Measurements from ENCODE around the gene RNF38.
"Not testable (repeated sequence)": the region's sequence is repeated elsewhere in the genome, so short reads cannot be mapped to it uniquely, and the experiment has no call there.

The RNF38 gene

DNA sequence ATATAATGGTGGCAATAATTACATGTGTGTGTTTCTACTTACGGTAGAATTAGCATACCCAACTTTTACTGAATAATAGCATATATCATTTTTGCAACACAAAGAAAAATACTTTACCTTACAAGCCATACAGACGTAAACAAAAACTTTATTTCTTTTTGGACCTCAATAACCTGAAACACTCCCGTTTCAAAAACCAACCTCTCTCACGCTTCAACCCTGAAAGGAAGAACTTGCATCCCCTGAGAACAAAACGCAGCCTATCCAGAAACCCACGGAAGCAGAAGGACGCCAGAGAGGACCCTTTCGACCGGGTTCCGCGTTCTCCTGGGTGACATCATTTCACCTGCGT, at the start of gene RNF38:
Gene RNF38 (minus strand): TSS at position 290 of the 352 bp plus-strand sequence. CDS start 161 bp downstream, at position 129.
- DNase-seq (ENCODE audit: low read depth): no peak

DNA sequence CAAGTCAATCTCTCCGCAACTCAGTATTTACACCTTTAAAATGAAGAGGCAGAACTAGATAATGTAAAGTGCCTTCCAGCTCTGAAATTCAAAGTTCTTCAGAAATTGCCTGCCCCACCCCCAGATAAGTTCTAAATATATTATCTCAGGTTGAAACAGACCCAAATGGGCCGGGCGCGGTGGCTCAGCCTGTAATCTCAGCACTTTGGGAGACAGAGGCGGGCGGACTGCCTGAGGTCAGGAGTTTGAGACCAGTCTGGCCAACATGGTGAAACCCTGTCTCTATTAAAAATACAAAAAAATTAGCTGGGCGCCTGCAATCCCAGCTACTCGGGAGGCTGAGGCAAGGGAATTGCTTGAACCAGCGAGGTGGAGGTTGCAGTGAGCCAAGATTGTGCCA, 48.5 kb upstream of the RNF38 start:
- DNase-seq (ENCODE audit: low read depth): not testable (repeated sequence)

DNA sequence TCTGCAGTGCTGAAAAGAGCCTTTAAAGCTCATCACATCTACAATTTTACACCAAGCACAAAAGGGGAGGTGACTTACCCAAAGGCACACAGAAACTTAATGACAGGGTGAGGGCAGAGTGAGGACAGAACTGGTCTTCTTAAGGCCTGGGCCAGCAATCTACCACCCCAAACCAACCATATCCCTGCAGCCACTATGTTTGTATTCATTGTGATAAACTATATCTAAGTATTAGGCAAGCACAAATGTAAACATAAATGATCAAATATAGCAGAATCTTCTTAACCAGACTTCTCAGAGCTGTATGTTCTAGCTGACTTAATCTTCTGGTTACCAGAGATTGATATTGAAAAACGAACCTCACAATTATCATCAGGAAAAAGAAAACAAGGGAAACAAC, 47.9 kb upstream of the RNF38 start:
- DNase-seq (ENCODE audit: low read depth): no peak

DNA sequence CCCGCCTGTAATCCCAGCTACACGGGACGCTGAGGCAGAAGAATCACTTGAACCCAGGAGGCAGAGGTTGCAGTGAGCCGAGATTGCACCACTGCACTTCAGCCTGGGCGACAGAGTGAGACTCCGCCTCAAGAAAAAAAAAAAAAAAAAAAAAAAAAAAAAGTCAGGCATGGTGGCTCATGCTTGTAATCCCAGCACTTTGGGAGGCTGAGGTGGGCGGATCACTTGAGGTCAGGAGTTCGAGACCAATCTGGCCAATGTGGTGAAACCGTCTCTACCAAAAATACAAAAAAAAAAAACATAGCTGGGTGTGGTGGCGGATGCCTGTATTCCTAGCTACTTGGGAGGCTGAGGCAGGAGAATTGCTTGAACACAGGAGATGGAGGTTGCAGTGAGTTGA, 46.6 kb upstream of the RNF38 start:
- DNase-seq (ENCODE audit: low read depth): not testable (repeated sequence)

DNA sequence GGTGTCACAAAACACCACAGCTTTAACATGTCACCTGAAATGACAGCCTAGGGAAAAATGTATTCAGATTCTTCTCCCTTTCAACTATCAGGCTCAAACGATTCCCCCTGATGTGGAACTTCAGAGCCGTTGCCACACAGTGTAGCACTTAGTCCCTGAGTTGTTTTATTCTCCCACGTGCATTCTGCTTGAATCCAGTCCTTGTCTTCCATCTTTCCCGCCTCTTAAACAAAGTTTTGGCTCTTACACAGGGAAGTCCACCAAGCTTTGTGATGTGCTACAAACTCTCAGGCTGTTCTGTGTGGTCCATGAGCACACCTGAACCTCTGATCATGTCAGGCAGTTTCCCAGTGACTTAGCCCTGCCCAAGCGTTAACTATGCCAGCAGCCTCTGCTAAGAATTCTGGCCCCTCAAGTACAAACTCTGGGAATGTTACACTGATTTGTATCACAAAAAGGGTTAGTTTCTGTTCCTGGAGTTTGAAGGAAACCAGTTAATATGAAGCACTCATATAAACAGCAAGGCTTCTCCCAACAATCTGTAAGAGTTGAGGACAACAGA, 45.8 kb upstream of the RNF38 start:
- DNase-seq (ENCODE audit: low read depth): no peak

DNA sequence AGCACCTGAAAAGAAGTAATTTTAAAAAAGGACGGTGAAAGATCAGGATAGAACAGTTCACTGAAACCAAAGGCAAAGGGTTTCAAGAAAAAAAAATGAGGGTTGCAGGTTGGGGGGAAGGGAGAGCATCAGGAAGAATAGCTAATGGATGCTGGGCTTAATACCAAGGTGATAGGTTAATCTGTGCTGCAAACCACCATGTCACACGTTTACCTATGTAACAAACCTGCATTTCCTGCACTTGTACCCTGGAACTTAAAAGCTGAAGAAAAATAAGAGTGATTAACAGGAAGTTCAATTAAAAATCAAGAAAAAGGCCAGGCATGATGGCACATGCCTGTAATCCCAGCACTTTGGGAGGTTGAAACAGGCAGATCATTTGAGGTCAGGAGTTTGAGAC, 44.1 kb upstream of the RNF38 start:
- no peak for DNase-seq (ENCODE audit: low read depth)

DNA sequence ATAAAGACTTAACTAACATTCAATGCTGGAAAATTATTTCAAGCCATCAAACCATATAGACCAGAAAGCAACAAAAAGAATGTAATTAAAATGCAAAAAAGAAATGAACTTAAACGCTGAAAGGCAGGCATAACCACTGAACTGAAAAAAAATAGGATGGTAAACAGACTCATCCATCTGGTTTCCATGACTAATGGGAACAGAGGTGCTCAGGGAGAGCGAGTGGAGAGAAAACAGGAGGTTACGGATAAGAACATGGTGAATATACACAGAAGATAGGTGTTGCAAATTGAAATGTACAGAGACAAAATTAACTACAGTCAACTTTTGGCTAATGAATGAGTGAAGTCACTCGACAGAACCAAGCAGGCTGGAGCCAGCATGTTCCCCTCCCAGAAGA, 43.5 kb upstream of the RNF38 start:
- peak; percentile 26 for DNase-seq (ENCODE audit: low read depth)

DNA sequence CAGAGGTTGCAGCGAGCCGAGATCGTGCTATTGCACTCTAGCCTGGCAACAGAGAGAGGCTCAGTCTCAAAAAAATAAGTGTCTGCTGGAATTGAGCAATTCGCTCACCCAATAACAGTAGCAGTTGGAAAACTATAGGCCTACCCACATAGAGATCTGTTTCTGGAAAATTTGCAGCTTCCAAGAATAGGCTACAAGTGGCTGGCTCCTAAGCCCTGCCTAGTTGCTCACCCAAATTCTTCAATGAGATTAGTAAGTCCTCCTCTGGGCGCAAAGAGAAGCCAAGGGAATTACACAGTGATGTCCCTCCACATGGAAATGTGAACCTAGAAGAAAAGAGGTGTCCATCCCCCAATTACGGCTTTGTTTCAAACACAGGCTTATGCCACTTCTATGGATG, 42.6 kb upstream of the RNF38 start:
- no peak for DNase-seq (ENCODE audit: low read depth)

DNA sequence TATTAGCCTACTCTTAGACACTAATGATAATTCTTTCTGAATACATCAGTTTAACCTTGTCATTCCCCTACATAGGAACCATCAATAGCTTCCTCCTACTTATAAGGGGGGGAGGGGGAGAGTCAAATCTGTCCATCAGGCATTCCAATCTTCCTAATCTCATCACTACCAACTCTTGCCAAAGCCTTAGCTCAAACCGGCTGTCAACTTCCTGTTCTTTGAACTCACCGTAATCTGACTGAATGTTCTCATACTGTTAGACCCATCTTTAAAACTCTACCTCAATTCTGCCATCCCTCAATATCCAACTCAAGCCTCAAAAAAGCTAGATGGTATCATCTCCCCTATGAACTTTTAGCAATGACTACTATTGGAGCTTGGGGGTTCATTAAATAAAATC, 41.9 kb upstream of the RNF38 start:
- DNase-seq (ENCODE audit: low read depth): no peak

DNA sequence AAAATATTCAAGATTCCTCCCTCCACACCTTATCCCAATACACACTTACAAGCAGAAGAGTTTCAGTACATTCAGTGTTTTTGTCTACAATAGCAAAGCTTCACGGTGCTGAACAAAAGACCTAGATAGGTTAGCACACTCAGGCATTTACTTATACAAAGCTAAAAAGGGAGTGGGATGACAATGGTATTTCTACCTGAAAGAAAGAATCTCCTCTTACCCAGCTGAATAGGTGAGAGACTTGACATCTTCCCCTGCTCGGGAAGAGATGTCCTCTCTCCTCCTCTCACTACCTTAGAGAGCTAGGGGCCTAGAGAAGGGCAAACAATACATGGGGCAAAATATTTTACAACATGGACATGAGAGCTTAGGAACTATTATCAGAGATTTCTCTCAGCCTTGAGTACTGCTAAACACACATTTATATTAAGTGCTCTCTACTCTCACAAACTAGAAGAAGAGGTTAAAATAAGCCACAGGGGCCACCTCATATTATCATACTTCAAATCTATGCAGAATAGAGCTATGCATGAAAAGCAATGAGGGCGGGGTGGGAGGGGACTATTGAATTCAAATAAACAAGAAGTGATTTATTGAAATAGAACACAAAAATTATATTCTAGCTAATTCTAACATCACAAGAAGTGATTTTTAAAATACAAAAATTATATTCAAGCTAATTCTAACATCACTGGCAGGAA, 38.6 kb upstream of the RNF38 start:
- DNase-seq (ENCODE audit: low read depth): no peak

DNA sequence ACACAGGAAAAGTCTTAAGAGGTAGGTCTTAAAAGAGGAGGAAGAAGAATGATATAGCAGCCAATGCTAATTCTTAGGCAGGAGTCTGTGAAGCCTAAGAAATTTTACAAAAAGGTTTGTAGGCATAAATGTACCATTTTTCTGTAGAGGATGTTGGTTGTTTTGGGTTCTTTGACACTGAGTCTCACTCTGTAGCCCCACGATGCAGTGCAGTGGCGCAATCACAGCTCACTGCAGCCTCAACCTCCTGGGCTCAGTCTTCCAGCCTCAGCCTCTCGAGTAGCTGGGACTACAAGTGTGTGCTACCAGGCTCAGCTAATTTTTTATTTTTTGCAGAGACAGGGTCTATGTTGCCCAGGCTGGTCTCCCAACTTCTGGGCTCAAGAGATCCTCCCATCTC, 37.7 kb upstream of the RNF38 start:
- no peak for DNase-seq (ENCODE audit: low read depth)

DNA sequence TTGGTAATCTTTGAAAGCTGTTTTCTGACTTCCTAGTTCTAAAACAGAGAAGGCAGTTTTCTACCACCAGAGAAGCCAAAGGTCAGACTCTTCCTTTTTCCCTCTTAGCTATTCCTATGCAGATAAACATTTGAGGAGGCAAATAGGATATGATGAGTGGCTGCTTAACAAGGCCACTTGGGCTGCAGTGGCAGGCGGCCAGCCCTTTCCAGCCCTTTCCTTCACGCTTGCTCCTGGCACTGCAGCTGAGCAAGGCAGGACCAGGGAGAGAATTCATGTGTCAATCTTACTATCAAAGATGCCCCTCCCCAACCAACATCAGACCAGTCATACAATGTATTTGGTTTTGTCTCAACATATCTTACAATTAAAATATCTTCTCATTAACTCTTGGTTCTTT, 36.8 kb upstream of the RNF38 start:
- DNase-seq (ENCODE audit: low read depth): no peak

DNA sequence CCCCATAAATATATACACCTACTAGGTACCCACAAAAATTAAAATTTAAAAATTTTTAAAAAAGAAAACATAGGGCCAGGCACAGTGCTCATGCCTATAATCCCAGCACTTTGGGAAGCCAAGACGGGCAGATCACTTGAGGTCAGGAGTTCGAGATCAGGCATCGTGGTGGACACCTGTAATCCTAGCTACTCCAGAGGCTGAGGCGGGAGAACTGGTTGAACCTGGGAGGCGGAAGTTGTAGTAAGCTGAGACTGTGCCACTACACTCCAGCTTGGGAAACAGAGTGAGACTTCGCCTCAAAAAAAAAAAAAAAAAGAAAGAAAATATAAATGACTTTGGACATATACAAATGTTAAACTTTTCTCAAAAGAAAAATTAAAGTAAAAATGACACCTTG, 33.3 kb upstream of the RNF38 start:
- DNase-seq (ENCODE audit: low read depth): no peak

DNA sequence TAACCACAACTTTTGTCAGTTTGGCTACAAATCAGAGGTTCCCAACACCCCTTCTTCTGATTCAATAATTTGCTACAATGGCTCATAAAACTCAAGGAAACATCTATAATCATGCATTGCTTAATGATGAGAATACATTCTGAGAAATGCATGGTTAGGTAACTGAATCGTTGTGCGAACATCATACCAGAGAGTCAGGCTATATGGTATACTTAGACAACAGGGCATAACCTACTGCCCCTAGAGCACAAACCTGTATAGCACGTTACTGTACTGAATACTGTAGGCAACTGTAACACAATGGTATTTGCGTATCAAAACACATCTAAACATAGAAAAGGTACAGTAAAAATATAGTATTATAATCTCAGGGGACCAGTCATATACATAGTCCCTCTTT, 31.0 kb upstream of the RNF38 start:
- no peak for DNase-seq (ENCODE audit: low read depth)

DNA sequence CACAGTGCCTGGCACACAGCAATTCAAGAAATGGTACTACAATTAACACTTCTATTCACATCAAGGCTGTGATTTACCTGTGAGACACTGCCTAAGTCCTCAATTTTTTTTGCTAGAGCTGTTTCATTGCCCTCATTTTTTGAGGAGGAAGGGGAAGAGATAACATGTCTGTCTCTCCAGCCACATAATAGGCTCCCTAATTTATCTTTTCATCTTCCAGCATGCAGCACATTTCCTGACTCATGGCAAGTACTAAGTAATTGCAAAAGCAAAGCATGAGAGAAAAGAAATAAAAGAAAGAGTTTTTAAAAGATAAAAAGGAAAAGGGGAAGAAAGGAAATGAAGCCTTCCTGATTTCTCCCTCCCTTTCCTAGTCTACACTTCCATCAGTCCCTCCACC, 26.9 kb upstream of the RNF38 start:
- no peak for DNase-seq (ENCODE audit: low read depth)

DNA sequence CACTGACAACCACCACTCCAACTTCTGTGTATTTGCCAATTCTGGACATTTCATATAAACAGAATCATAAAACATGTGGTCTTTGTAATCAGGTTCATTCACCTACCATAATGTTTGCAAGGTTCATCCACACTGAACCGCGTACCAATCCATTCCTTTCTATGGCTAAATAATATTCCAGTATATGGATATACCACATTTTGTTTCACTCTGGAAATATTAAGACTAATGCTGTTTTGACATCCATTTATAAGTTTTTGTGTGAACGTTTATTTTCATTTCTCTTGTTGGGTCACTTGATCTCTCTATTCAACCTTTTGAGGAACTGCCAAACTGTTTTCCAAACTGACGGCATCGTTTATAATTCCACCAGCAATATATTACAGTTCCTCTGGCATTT, 26.3 kb upstream of the RNF38 start:
- DNase-seq (ENCODE audit: low read depth): no peak

DNA sequence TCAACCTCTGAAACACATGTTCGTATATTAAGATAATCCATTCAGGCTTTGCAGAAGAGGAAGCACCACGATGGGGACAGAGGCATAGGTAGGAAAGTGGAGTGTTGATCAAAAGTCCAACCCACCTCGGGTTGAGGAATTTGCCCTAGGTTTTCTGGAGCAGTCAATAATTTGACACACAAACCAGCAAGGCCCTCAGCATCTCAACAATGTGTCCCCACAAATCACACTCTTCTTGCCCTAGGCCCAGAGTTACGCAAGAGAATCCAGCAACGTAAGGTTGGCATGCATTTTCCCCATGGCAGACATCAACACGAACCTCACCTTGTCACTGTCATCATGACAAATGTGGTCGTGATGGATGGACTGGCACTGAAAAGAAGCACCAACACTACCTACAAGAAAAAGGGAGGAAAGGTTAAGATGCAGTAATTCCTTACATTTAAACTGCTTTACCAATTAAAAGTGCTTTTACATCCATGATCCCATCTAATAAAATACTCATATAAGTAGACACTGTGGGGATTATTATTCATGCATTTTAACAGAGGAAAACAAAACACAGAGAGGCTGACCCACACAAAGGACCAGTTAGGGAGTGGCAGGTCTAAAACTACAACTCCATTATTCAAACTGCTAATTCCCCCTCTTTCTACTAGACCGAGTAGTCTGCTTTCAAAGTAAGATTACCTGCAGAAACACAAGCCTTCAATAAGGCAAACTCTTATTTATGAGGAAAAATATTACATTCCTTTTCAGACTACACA, 24.4 kb upstream of the RNF38 start:
- no peak for DNase-seq (ENCODE audit: low read depth)

DNA sequence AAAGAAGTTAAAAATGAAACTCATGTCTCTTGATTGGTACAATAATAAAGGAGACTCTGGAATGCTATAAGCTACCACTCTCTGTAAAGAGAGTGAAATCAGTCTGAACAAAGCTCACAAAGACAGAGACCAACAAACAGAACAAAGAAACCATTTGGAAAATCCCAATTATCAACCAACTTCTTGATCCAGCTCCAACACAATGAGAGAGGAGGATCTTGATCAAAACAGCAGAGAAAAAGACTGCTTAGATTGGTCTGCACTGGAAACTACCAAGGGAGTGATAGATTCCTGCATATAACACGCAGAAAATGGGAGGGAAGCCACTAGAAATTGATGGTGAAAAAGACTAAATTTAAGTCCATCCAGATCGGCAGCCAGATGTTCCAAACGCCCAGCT, 23.1 kb upstream of the RNF38 start:
- no peak for DNase-seq (ENCODE audit: low read depth)

DNA sequence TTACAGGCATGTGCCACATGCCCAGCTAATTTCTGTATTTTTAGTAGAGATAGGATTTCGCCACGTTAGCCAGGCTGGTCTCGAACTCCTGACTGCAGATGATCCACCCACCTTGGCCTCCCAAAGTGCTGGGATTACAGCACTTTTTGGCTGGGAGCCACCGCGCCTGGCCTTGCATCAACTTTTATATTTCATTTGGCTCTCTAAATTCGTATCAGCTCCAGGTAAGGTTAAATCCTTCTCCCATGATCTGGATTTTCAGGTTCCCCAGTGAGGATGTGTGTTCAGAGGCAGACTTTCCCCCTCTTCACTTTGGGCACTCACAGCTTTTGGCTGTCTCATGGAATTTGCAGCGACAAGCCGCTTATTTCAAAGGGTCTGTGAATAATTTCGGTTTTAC, 16.8 kb upstream of the RNF38 start:
- no peak for DNase-seq (ENCODE audit: low read depth)

DNA sequence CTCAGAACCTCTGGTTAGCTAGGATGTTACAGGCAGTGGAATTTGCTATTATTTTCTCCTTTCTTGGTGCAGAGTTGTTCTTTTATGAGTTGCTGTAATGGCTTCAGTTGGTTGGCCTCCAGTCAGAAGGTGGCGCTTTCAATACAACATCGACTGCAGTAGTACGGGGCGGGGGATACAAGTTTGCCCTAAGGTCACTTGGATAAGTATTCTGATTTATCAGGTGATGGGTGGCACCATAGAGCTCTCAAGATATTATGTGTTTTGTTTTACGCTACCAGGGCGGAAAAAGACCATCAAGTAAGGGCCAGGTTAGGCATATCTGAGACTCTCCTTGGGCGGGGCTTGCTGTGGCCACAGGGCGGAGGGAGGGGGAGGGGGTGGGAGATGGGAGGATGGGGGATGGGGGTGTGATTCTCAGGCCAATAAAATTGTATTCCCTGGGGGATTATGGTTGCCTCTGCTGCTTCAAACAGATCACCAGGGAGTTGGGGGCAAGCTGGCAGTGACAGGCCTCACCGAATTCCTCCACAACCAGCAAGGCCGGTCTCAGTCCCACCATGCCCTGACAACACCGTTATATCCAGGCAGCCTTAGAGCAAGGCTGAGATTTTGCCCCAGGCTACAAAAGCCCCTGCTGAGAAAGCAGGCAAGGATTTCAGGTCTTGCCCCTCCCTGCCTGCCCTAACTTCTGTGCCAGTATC, 15.9 kb upstream of the RNF38 start:
- no peak for DNase-seq (ENCODE audit: low read depth)

DNA sequence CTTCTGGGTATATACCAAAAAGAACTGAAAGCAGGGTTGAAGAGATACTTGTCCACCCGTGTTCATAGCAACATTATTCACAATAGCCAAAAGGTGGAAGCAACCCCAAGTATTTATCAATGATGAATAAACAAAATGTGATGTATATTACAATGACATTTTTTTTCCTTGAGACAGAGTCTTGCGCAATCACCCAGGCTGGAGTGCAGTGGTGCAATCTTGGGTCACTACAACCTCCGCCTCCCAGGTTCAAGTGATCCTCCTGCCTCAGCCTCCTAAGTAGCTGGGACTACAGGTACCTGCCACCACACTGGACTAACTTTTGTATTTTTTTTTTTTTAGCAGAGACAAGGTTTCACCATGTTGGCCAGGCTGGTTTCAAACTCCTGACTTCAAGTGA, 11.3 kb upstream of the RNF38 start:
- peak; percentile 28 for DNase-seq (ENCODE audit: low read depth)

DNA sequence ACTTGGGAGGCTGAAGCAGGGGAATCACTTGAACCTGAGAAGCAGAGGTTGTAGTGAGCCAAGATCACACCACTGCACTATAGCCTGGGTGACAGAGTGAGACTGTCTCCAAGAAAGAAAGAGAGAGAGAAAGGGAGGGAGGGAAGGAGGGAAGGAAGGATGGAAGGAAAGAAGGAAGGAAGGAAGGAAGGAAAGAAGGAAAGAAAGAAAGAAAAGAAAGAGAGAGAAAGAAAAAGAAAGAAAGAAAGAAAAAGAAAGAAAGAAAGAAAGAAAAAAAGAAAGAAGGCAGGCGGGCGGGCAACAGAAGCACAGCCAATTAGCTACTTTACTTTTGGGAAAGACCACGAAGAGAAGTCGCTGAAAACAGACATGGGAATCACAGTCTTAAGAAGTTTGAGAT, 9.0 kb upstream of the RNF38 start:
- not testable (repeated sequence) for DNase-seq (ENCODE audit: low read depth)

DNA sequence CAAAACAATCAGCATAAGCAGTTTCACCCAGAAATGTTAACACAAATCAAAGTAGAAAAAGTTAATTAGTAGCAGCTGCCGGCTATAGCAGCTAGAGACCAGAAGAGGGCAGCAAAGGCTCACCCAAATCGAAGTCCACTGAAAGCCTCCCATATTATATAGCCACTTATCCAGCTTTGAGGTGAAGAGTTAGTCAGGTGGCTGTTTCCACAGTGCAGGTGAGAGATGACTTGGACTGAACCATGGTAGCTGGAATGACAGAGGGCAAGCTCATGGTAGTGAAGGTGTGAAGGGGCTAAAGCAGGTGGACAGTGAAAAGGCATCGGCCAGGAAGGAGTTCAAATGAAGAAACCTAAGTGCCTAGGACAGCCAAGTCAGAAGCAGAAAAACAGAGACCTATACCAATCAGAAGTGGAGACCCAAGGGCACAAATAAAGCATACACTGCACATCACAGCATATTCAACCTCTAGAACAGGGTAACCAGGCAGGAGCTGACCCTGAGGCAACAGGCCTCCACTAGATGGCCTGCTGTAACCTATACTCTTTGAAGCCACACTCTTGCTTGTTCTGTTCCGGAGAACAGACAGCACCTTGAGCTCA, 7.2 kb upstream of the RNF38 start:
- peak; percentile 73 for DNase-seq (ENCODE audit: low read depth)

Measured in ELR (cell line).